Mucosa of rectum (tissue), 2 donors: Measurements from ENCODE around the gene MACROD2.

Experiments used
- H3K27ac ChIP-seq, 2 donors: one replicate each; pipeline ENCODE4 v1.7.0; 2013; ENCODE audit warnings: inconsistent platforms in 2 of 2, low read depth in 2 of 2, low read length in 2 of 2
- H3K27me3 ChIP-seq, 2 donors: one replicate each; pipeline ENCODE4 v1.7.0; 2013; ENCODE audit warnings: low read length in 2 of 2; ENCODE audit not compliant: control insufficient read depth in 2 of 2, insufficient read depth in 2 of 2
- H3K36me3 ChIP-seq, 2 donors: one replicate each; pipeline ENCODE4 v1.7.0; 2013; ENCODE audit warnings: low read length in 2 of 2; ENCODE audit not compliant: control insufficient read depth in 2 of 2, insufficient read depth in 2 of 2
- H3K4me1 ChIP-seq, 2 donors: one replicate each; pipeline ENCODE4 v1.7.0; 2013; ENCODE audit warnings: low read length in 2 of 2, mild to moderate bottlenecking in 1 of 2; ENCODE audit not compliant: control insufficient read depth in 2 of 2, insufficient read depth in 2 of 2
- H3K4me3 ChIP-seq, 2 donors: one replicate each; pipeline ENCODE4 v1.7.0; 2013; ENCODE audit warnings: low read length in 2 of 2
- H3K9ac ChIP-seq, 2 donors: one replicate each; pipeline ENCODE4 v1.7.0; 2013; ENCODE audit warnings: low read length in 2 of 2, low read depth in 1 of 2, mild to moderate bottlenecking in 1 of 2
- H3K9me3 ChIP-seq, 2 donors: one replicate each; pipeline ENCODE4 v1.7.0; 2013; ENCODE audit warnings: low read length in 2 of 2; ENCODE audit not compliant: control insufficient read depth in 2 of 2
- donor health status: healthy.
- donor health status: Normal muscosa, but diverticular disease.

MACROD2 gene

GRCh38 chr20:16062661-16063581, 2067.6 kb downstream of the MACROD2 start:
- Histone ChIP-seq H3K27ac (no peak overlapping the region), H3K4me1 (no peaks in the 10 kb centered on the region), H3K9me3 (no peaks in the 10 kb centered on the region), H3K4me3 (no peak overlapping the region), H3K9ac (no peak overlapping the region), H3K36me3 (no peaks in the 10 kb centered on the region), H3K27me3 (no peaks in the 10 kb centered on the region)

GRCh38 chr20:16063881-16064280, 2068.6 kb downstream of the MACROD2 start:
- H3K36me3 ChIP-seq = no peaks in the 10 kb centered on the region
- H3K4me1 ChIP-seq = no peaks in the 10 kb centered on the region
- no peak overlapping the region for H3K9ac ChIP-seq
- H3K27ac ChIP-seq = no peak overlapping the region
- H3K4me3 ChIP-seq = no peak overlapping the region
- H3K27me3 ChIP-seq = no peaks in the 10 kb centered on the region
- no peaks in the 10 kb centered on the region for H3K9me3 ChIP-seq

- Histone ChIP-seq H3K27ac (no peak overlapping the region), H3K4me1 (no peaks in the 10 kb centered on the region), H3K9ac (no peak overlapping the region), H3K9me3 (no peaks in the 10 kb centered on the region), H3K27me3 (no peaks in the 10 kb centered on the region), H3K36me3 (no peaks in the 10 kb centered on the region), H3K4me3 (no peak overlapping the region)
Measured at GRCh38 chr20:16064989-16065707, 2069.8 kb downstream of the MACROD2 start.

GRCh38 chr20:16066571-16066970, 2071.3 kb downstream of the MACROD2 start:
- Histone ChIP-seq H3K27me3 (no peaks in the 10 kb centered on the region), H3K27ac (no peak overlapping the region), H3K4me1 (no peaks in the 10 kb centered on the region), H3K4me3 (no peak overlapping the region), H3K9me3 (no peaks in the 10 kb centered on the region), H3K36me3 (no peaks in the 10 kb centered on the region), H3K9ac (no peak overlapping the region)

- no peaks in the 10 kb centered on the region for H3K36me3 ChIP-seq
- no peaks in the 10 kb centered on the region for H3K9me3 ChIP-seq
- no peaks in the 10 kb centered on the region for H3K27me3 ChIP-seq
Measured at GRCh38 chr20:16069389-16070010, 2074.2 kb downstream of the MACROD2 start.

GRCh38 chr20:16072220-16072619, 2076.9 kb downstream of the MACROD2 start:
- no peaks in the 10 kb centered on the region for H3K27me3 ChIP-seq
- no peak overlapping the region for H3K27ac ChIP-seq
- no peaks in the 10 kb centered on the region for H3K9me3 ChIP-seq
- H3K4me3 ChIP-seq = no peak overlapping the region
- no peaks in the 10 kb centered on the region for H3K4me1 ChIP-seq
- H3K36me3 ChIP-seq = no peaks in the 10 kb centered on the region
- H3K9ac ChIP-seq = no peak overlapping the region

More at GRCh38 chr20:16069389-16070010, 2074.2 kb downstream of the MACROD2 start:
- no peak overlapping the region for H3K4me3 ChIP-seq
- H3K4me1 ChIP-seq = no peaks in the 10 kb centered on the region
- H3K27ac ChIP-seq = no peak overlapping the region
- no peak overlapping the region for H3K9ac ChIP-seq

- Histone ChIP-seq H3K9me3 (no peaks in the 10 kb centered on the region), H3K36me3 (no peaks in the 10 kb centered on the region), H3K27ac (no peak overlapping the region), H3K9ac (no peak overlapping the region), H3K4me1 (no peaks in the 10 kb centered on the region), H3K4me3 (no peak overlapping the region), H3K27me3 (no peaks in the 10 kb centered on the region)
Measured at GRCh38 chr20:16078172-16078898, 2083.0 kb downstream of the MACROD2 start.

GRCh38 chr20:16081421-16081820, 2086.1 kb downstream of the MACROD2 start:
- no peaks in the 10 kb centered on the region for H3K36me3 ChIP-seq
- no peaks in the 10 kb centered on the region for H3K27me3 ChIP-seq
- no peak overlapping the region for H3K4me3 ChIP-seq
- no peaks in the 10 kb centered on the region for H3K9me3 ChIP-seq
- H3K4me1 ChIP-seq = no peaks in the 10 kb centered on the region
- H3K9ac ChIP-seq = no peak overlapping the region
- no peak overlapping the region for H3K27ac ChIP-seq

GRCh38 chr20:16082051-16082550, 2086.8 kb downstream of the MACROD2 start:
- H3K27me3 ChIP-seq = no peaks in the 10 kb centered on the region
- H3K4me3 ChIP-seq = no peak overlapping the region
- H3K9ac ChIP-seq = no peak overlapping the region
- no peaks in the 10 kb centered on the region for H3K4me1 ChIP-seq
- no peaks in the 10 kb centered on the region for H3K9me3 ChIP-seq
- H3K36me3 ChIP-seq = no peaks in the 10 kb centered on the region
- no peak overlapping the region for H3K27ac ChIP-seq
